Right atrium auricular region (tissue), 2 donors: Measurements from ENCODE around the gene GPBAR1. TPM values are rescaled to one million over a fixed set of nuclear protein-coding genes. Genes with fewer than 3 reads are reported as not detected.

ENCODE experiments used
- DNase-seq: peaks from one replicate; pipeline ENCODE4 v3.0.0-alpha.2; 2019; ENCODE audit warnings: low spot score
- H3K27ac ChIP-seq, 2 donors: fragments of 200-600 bp; sonication (generic); 1 replicate in 1 of 2; 2 replicates in 1 of 2; pipeline ENCODE4 v1.5.1; 2016 to 2019
- H3K27me3 ChIP-seq, 2 donors: fragments of 200-600 bp; sonication (generic); one replicate each; pipeline versions ENCODE4 v1.5.1 to v1.6.0; 2017 to 2019
- H3K36me3 ChIP-seq: fragments of 200-600 bp; sonication (generic); one replicate; pipeline ENCODE4 v1.5.1; 2016
- H3K4me1 ChIP-seq, 2 donors: fragments of 200-600 bp; sonication (generic); one replicate each; pipeline versions ENCODE4 v1.5.1 to v1.6.0; 2017 to 2019
- H3K4me3 ChIP-seq, 2 donors: fragments of 200-600 bp; sonication (generic); 1 replicate in 1 of 2; 2 replicates in 1 of 2; pipeline ENCODE4 v1.5.1; 2017 to 2019; ENCODE audit warnings: mild to moderate bottlenecking in 1 of 2, moderate library complexity in 1 of 2
- H3K9me3 ChIP-seq, 2 donors: fragments of 200-600 bp; sonication (generic); one replicate each; pipeline ENCODE4 v1.5.1; 2019
- CTCF ChIP-seq, 2 donors: fragments of 200-600 bp; sonication (generic); IDR thresholded peaks; one replicate each; pipeline ENCODE4 v1.5.1; 2019; ENCODE audit warnings: antibody characterized with exemption in 2 of 2
- total RNA-seq, 2 donors: library from RNA; depleted of rRNA; stranded (reverse); fragments of >200 nt; gene quantifications; one replicate each; pipeline ENCODE4 v1.1.0, GENCODE V29; 2016

The GPBAR1 gene
- total RNA-seq, 2 donors from 2014 or later, result 1.9 to 10.7 TPM

DNA sequence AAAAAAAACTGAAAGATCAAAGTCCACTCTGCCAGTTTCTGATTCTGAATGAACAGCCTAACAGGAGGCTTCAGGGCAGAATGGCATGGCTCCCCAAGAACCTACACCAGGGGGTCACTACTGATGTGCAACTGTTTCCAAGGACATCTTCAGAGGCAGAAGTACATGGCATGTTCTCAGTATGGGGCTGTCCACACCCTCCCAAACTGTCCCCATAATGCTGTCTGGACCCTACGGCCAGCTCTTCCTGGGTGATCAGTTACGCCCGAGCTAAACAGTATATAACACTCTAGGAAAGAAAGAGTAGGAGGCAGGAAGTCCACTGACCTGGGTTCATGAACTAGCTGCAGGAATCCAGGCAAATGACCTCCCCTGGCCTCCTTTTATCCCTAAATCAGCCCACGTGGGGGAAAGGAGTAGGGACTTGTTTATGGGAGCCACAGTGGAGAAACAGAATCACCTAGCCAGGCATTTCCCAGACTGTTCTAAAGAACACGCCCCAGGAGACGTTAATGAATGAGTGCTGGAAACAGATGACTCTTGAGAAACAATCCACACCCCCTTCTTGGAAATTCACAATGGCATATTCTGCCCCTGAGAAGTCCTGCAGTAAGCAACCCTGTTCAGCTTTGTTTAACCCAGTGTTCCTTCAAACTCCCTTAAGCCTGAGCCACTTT, 29.0 kb downstream of the GPBAR1 start:
- Histone ChIP-seq H3K4me3 (peak overlapping the region; percentile 94 to 97), H3K27me3 (no peaks in the 10 kb centered on the region), H3K9me3 (no peaks in the 10 kb centered on the region), H3K4me1 (peaks cover 0 to 85% of the 10 kb centered on the region in 2 donors), H3K36me3 (no peaks in the 10 kb centered on the region), H3K27ac (peak overlapping the region; percentile 99 to 100)
- no peak for DNase-seq
- no peak for TF ChIP-seq CTCF (IDR thresholded peaks at IDR 0.05)

DNA sequence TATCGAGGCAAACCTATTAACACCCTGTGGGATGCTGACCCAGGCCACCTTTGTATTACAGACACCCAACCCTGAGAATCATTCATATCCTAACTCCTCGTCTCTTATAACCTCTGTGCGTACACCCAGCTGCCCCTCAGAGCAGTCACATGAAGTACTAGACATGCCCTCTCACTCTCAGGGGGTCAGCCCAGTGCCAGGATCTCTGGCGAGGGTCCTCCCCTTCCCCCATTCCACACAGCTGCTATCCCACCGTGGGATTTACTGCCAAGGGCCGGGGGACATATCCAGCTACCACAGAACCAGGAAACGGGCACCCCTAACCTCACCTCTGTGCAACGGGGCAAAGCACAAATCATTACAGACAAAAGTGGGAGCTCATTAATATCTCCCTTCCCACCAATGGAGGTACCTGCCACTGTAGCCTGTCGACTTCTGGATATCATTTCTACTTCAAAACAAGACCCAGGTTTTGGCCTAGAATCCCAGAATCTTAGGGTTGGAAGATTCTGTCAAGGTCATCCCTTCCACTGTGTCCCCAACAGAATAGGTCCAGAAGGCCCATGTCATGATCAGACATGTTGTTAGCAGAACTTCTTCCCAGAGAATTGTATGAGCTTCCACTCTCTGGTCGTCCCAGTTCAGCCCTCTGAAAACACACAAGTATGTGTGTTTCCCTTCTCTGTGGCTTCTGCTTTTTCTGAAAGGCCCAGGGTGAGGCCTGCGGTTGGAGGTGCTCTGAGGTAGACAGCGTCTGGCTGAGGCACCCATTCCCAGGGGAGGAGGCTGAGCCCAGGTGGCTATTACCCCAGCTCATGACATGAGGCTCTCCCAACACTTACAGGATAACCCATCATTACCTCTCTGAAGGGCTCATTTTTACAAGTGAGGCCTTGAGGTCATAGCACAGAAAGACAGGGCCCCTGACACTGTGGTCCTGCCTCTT, 29.8 kb downstream of the GPBAR1 start:
- no peak for TF ChIP-seq CTCF (IDR thresholded peaks at IDR 0.05)
- H3K4me1 ChIP-seq, result peaks cover 0 to 85% of the 10 kb centered on the region in 2 donors

DNA sequence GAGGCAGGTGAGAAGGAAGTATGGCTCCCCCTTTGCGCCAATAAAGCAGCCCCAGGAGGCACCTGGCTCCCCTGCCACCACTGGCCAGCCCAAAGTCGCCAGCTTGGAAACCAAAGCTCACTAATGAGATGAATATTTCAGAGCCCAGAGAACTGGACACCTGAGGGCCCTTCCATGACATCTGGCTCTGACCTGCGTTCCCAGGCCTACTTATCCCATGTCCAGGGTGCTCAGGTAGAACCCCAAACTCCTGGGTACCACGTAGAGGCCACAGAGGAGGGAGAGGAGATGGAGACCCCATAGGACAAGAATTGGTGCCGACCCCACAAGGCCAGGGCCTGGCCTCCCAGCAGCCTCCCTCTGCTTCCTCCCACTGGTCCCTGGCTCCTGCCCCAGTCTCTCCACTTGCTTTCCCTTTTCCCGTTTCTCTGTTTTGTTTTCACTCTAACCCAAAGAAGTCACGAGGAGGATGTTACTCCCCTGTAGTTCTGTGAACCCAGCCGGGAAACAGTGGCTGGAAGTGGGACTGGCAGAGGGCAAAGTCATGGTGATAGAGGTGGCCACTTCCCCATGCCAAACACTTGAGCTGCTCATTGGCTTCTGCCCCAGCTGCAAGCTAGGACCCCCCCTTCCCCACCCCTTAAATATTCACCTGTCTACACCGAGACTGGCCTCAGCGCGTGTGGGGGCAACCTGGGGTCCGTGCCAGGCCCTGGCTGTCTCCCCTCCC, 30.7 kb downstream of the GPBAR1 start:
- H3K4me1 ChIP-seq, result peaks cover 0 to 76% of the 10 kb centered on the region in 2 donors
- no peak for TF ChIP-seq CTCF (IDR thresholded peaks at IDR 0.05)
- H3K9me3 ChIP-seq, result no peaks in the 10 kb centered on the region
- peak overlapping the region; percentile 99 to 100 for H3K27ac ChIP-seq
- DNase-seq, result no peak
- H3K4me3 ChIP-seq, result peak overlapping the region; percentile 94 to 97
- H3K36me3 ChIP-seq, result no peaks in the 10 kb centered on the region
- H3K27me3 ChIP-seq, result no peaks in the 10 kb centered on the region

More for the DNA sequence above, 29.8 kb downstream of the GPBAR1 start:
- no peaks in the 10 kb centered on the region for H3K27me3 ChIP-seq
- peak overlapping the region; percentile 94 to 97 for H3K4me3 ChIP-seq
- no peak for DNase-seq
- no peaks in the 10 kb centered on the region for H3K36me3 ChIP-seq
- H3K9me3 ChIP-seq, result no peaks in the 10 kb centered on the region
- H3K27ac ChIP-seq, result peak overlapping the region; percentile 99 to 100

- no peaks in the 10 kb centered on the region for H3K27me3 ChIP-seq
- no peaks in the 10 kb centered on the region for H3K9me3 ChIP-seq
- H3K27ac ChIP-seq, result peak within 1 kb of the TSS; percentile 99 to 100
- TF ChIP-seq CTCF (IDR thresholded peaks at IDR 0.05), result peak; percentile 95 to 99
- peak within 1 kb of the TSS; percentile 94 to 97 for H3K4me3 ChIP-seq
- DNase-seq, result peak; percentile 87
- H3K4me1 ChIP-seq, result peaks cover 0 to 68% of the 10 kb centered on the region in 2 donors
- H3K36me3 ChIP-seq, result no peaks in the 10 kb centered on the region
Observed at GRCh38 chr2:218292048-218293014, 31.5 kb downstream of the GPBAR1 start, which contains the start of gene TMBIM1. TSS of gene TMBIM1 (minus strand) at chr2:218292503. CDS start at chr2:218282141, 10,362 bp downstream.
